Lower leg skin (tissue), 4 donors: ENCODE data around the gene FOXL1. TPM values are rescaled to one million over a fixed set of nuclear protein-coding genes. Genes with fewer than 3 reads are reported as not detected.

ENCODE experiments used
- DNase-seq, 2 donors: peaks; one replicate each; pipeline ENCODE4 v3.0.0-alpha.2; 2019; ENCODE audit warnings: low spot score in 2 of 2
- H3K4me3 ChIP-seq: fragments of 200-600 bp; sonication (generic); 2 replicates; pipeline ENCODE4 v1.5.1; 2017; ENCODE audit warnings: mild to moderate bottlenecking, low read depth; ENCODE audit not compliant: poor library complexity, severe bottlenecking
- POLR2A ChIP-seq, 2 donors: fragments of 450-650 bp; IDR thresholded peaks; one replicate each; pipeline ENCODE4 v1.6.1; 2016 to 2017; ENCODE audit warnings: antibody characterized with exemption in 2 of 2, mild to moderate bottlenecking in 1 of 2, moderate library complexity in 1 of 2
- WGBS, 2 donors: methylation state at CpG; one replicate each; pipeline ENCODE4 v1.1.5; 2018; 5-methylcytosine and 5-hydroxymethylcytosine counted together
- intact Hi-C: fragments of 100-400 bp; cut with DNase I; formaldehyde crosslinking; loops from one replicate; pipeline ENCODE4 v1.15.0; 2023; ENCODE audit warnings: low total_unique reads
- total RNA-seq, 4 donors: library from RNA; depleted of rRNA; stranded (reverse); fragments of >200 nt; gene quantifications; one replicate each; pipeline ENCODE4 v1.1.0, GENCODE V29; 2016
- TF ChIP-seq, protein P1 (sequence below), 3 donors: fragments of 450-650 bp; IDR thresholded peaks; one replicate each; pipeline ENCODE4 v1.5.1; 2016; ENCODE audit warnings: antibody characterized with exemption in 3 of 3, mild to moderate bottlenecking in 3 of 3, moderate library complexity in 2 of 3

FOXL1 gene
- total RNA-seq, 4 donors from 2014 or later, result 0.23 to 0.49 TPM; not detected in 2

- 73 to 77% methylated on average over 18 of the region's 18 CpGs for WGBS, 2 donors
- intact Hi-C loops, result no loop called here
- no peak overlapping the region for H3K4me3 ChIP-seq
- TF ChIP-seq, protein P1, sequence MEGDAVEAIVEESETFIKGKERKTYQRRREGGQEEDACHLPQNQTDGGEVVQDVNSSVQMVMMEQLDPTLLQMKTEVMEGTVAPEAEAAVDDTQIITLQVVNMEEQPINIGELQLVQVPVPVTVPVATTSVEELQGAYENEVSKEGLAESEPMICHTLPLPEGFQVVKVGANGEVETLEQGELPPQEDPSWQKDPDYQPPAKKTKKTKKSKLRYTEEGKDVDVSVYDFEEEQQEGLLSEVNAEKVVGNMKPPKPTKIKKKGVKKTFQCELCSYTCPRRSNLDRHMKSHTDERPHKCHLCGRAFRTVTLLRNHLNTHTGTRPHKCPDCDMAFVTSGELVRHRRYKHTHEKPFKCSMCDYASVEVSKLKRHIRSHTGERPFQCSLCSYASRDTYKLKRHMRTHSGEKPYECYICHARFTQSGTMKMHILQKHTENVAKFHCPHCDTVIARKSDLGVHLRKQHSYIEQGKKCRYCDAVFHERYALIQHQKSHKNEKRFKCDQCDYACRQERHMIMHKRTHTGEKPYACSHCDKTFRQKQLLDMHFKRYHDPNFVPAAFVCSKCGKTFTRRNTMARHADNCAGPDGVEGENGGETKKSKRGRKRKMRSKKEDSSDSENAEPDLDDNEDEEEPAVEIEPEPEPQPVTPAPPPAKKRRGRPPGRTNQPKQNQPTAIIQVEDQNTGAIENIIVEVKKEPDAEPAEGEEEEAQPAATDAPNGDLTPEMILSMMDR (IDR thresholded peaks at IDR 0.05), result no peak
- TF ChIP-seq POLR2A (IDR thresholded peaks at IDR 0.05), result no peak
- DNase-seq, result peak in 1 of 2 donors; percentile 50
These were observed 19.0 kb downstream of the FOXL1 start for GRCh38 chr16:86597126-86597879.

DNA sequence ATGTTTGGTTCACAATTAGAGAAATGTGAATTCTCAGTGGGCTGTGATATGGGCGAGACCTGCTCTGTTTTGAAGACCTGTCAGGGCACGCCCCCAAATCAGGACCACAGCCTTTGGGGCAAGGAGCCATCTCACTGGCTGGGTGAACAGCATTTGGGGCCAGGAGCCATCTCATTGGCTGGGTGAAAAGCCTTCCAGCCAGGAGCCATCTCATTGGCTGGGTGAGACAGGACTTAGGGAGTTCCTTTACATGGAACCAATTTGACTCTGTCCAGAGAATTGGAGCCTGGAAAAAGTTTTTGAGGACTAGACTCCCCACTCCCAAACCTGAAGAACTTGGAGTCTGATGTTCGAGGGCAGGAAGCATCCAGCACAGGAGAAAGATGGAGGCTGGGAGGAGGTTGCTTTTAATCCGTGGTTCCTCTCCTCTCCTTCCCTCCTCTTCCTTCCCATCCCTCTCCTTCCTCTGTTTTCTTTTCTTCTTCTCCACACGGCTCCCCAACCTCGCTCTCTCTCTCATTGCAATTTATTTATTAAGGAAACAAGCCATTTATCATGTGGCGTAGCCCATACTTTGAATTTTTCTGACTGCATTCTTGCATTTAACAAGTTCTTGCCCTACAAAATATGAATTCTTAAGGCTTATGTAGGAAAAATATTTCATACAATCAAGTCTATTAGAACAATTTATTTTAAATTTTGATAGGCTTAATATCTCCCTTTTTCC is 19.7 kb downstream of the FOXL1 start:
- WGBS, 2 donors, result 36 to 47% methylated on average over 7 of the region's 7 CpGs
- DNase-seq, result peak in 1 of 2 donors; percentile 63

GRCh38 chr16:86598607-86599565 is 20.5 kb downstream of the FOXL1 start:
- intact Hi-C loops, result no loop called here

More for the DNA sequence above, 19.7 kb downstream of the FOXL1 start:
- intact Hi-C loops, result no loop called here
- no peak overlapping the region for H3K4me3 ChIP-seq
- TF ChIP-seq POLR2A (IDR thresholded peaks at IDR 0.05), result no peak
- TF ChIP-seq, protein P1 (IDR thresholded peaks at IDR 0.05), result no peak

GRCh38 chr16:86601356-86601755 is 23.0 kb downstream of the FOXL1 start:
- intact Hi-C loops, result no loop called here
- 67 to 79% methylated on average over 2 of the region's 2 CpGs for WGBS, 2 donors
- no peak for TF ChIP-seq POLR2A (IDR thresholded peaks at IDR 0.05)
- TF ChIP-seq, protein P1 (IDR thresholded peaks at IDR 0.05), result no peak
- DNase-seq, result peak in 1 of 2 donors; percentile 31
- H3K4me3 ChIP-seq, result no peak overlapping the region

More at GRCh38 chr16:86598607-86599565, 20.5 kb downstream of the FOXL1 start:
- 47 to 53% methylated on average over 22 of the region's 22 CpGs for WGBS, 2 donors
- TF ChIP-seq POLR2A (IDR thresholded peaks at IDR 0.05), result no peak
- TF ChIP-seq, protein P1 (IDR thresholded peaks at IDR 0.05), result no peak
- no peak overlapping the region for H3K4me3 ChIP-seq
- peak in 1 of 2 donors; percentile 70 for DNase-seq

- no peak for TF ChIP-seq POLR2A (IDR thresholded peaks at IDR 0.05)
- TF ChIP-seq, protein P1 (IDR thresholded peaks at IDR 0.05), result no peak
- 55 to 63% methylated on average over 4 of the region's 4 CpGs for WGBS, 2 donors
- peak in 1 of 2 donors; percentile 23 for DNase-seq
- no peak overlapping the region for H3K4me3 ChIP-seq
- intact Hi-C loops, result no loop called here
These were observed 24.2 kb downstream of the FOXL1 start for GRCh38 chr16:86602521-86602920.
